Suppressor macrophage (primary cell): ENCODE results near the gene ADGB.
A peak's percentile ranks its signal among the peaks of the same experiment; 100 is the strongest.
"Not testable (repeated sequence)": the region's sequence is repeated elsewhere in the genome, so short reads cannot be mapped to it uniquely, and the experiment has no call there.

Experiments used
- DNase-seq, 4 experiments: peaks; one replicate each; pipeline ENCODE4 v3.0.0-alpha.2; 2020 to 2022

The ADGB gene

DNA sequence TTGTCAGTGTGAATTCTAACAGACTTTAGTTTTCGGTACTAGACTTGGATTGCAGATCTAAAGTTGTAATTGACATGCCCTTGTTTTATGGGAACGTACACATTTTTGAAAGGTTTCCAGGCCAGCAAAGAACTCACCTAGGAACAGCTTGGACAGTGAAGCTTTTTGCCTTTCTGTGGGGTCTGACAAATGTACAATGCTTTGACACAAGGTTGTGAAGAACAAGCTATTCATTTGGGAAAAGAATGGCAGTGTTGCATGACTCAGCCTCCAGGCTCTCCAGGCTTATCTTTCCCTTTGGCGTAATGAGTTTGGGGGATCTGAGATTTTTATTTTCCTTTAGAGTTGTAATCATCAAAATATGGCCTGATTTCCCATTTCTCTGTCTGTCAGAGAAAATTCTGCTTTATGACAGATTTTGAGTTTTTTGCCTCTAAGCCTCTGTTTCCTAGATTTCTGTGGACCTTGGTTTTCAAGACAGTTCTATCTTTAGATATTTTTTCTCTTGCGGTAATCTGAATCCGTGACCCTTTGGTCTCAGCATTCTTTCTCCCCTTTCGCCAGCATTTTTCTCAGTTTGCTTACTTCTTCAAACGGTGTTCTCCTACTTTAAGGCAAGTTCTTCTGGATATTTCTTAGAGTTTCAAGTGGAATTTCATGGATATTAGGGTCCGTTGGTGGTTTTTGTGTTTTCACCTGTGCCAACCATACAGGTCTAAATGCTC lies 221.0 kb downstream of the ADGB start:
- no peak for DNase-seq

- no peak for DNase-seq
These were observed 228.6 kb downstream of the ADGB start for GRCh38 chr6:146827216-146827928.

DNA sequence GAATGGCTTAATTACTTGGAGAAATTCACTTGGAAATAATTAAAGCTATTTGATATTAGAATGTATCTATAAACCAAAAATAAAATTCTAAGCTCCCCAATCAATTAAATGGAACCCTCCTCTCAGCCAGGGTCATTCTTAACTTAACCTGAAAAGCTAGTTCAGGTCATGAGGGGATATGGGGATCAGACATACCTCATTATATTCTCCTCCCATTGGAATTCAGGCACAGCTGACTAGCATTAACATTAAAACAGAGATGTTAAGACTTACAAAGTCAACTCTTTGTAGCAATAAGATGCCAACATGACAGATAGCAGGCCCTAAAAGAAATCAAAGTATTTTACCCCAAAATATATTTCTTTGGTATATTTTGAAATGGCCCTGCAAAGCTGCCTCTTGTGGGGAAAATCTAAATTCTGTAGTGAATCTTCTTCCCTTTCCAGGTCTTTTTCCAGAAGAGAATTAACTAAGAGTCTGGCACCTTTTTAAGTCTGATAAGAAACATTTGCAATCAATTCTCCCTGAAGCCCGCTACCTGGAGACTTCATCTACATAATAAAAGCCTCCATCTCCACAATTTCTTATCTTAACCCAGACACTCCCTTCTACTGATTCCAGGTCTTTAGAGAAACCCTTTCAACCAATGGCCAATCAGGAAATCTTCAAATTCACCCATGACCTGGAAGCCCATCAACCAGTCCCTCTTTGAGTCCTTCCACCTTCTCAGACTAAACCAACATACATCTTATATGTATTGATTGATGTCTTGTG lies 231.2 kb downstream of the ADGB start:
- DNase-seq: no peak

DNA sequence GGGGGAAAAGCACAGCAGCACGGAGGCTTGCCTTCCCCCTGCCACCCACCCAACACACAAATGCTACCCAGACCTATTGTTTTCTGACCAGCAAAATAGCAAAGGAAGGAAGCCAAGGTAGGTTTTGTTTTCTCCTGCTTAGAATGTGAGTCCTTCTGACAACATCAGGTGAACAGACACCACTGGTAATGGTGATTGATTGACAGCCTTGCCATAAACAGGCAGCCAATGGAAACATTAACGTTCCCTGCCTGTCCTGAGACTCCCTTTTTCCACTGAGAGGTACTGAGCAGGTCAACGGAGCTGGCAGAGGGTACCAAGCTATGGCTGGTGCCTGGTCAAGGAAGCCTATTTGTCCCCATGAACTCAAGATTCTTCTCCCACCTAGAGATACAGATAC lies 234.4 kb downstream of the ADGB start:
- no peak for DNase-seq

- no peak for DNase-seq
These were observed 241.4 kb downstream of the ADGB start for GRCh38 chr6:146840216-146840615.

- no peak for DNase-seq
These were observed 241.9 kb downstream of the ADGB start for GRCh38 chr6:146840641-146841040.

DNA sequence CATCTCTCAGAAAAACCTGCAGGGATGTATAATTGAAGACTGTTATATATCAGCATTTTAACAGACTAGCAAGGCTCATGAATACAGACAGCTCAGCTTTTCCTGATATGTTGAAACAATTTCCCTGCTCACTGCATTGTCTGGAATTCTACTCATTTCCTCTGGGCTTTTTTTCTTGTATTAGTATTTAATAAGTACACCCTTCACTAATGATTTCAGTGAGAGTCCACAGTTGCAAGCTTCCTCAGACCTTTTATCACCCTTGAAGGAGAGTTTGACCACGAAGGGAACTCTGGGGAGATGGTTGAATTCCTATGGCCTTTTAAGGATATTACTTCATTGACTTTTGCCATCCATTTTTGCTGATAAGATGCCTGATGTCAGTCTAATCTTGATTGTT lies 248.7 kb downstream of the ADGB start:
- DNase-seq: no peak

DNA sequence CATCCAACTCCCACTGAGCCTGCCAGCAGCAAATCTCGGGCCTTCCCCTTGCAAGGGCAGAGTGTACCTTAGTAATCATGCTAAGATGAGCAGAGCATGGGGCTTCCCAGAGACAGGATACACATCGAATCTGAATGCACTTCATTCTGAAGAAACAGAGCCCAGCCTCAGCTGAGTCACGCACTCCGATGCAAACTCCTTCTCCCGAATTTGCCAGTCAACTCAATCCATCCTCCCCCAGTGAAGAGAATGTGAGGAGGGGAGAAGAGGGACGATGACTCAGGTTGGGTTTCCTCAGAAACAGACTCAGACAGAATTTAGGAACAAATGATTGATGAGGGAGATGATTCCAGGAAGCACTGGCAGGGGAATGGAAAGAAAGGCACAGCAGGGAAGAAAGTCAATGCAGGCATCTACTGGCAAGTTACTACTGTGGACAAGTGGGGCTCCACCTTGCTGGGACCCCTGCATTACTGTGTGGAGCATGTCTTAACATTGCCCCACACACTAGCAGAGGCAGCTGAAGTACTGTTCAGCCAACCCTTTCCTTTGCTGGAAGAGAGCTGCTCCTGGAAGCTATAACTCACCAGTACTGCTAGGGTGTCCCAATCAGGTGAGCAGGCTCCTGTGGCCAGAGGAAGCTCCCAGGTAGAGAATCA lies 251.6 kb downstream of the ADGB start:
- no peak for DNase-seq

DNA sequence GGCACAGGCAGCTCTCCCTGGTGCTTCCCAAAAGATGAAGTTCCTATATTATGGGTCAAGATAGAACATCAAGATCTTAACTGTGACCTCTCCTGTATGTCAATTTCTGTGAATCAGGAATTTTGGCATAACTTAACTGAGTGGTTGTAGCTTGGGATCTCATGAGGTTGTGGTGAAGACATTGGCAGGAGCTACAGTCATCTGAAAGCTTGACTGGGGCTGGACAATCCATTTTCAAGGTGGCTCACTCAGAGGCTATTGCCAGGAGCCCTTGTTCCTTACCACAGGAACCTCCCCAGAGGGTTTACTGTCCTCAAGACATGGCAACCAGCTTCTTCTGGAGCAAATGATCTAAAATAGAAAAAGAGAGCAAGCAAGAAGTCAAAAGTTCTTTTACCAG lies 252.2 kb downstream of the ADGB start:
- peak in 1 of 4 experiments; percentile 19 for DNase-seq

- DNase-seq: no peak
These were observed 253.1 kb downstream of the ADGB start for GRCh38 chr6:146851837-146852236.

GRCh38 chr6:146854521-146855255 lies 255.9 kb downstream of the ADGB start:
- DNase-seq: not testable (repeated sequence)

- DNase-seq: no peak
These were observed 257.1 kb downstream of the ADGB start for GRCh38 chr6:146855889-146856288.

GRCh38 chr6:146856296-146856695 lies 257.5 kb downstream of the ADGB start:
- DNase-seq: no peak

DNA sequence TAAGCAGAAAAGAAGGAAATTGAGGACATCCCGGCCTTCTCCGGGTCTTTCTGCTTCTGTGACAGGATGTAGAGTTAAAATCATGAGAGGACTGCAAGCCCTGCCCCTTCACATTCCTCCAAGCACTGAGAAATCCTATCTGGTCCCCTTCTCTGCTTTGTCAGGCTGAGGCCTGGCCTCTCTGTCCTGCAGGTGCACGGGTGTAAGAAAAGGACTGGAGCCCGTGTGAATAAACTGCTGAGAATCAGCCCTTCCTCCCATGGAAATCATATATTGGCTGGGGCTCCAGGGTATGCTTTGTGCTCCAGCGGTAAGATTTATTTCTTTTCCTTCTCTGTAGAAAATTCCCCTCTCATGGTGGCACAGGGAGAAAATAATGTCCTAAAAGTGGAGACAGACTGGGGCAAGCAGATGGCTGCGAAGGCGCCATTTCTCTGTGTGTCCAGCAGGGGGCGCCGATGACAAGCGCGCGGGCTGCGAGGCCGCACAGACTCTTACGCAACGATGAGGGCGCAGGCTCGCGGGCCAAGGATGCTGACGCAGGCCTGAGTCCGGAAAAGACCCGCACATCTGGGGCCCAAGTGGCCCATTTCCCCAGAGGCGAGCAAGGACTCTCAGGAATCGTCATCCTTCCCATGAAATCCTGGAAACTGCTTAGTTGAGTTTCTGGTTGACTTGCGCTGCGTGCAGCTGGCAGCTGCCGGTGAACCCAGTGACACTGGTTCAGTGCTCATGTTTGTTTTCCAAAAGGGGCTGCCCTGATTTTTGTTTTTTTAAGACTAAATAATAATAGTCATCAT lies 258.6 kb downstream of the ADGB start:
- DNase-seq: peak; percentile 85 to 91 (median 90)

DNA sequence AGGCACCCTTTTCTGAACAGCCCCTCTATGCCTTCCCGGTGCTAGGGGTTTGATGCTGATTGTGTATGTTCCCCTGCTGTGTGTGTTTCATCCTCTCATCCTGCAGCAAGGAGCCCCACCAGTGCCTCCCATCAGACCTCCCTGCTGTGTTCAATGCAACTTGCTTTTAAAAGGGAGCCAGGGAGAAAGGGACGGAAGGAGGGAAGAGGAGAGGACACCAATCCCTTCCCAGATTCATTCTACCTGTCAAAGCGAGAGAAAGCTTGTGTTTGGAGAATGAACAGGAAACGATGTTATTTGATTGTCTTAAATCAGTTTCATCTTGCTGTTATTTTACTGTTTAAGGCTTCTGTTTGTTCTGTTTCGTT lies 259.2 kb downstream of the ADGB start:
- no peak for DNase-seq

- no peak for DNase-seq
These were observed 260.4 kb downstream of the ADGB start for GRCh38 chr6:146859206-146859605.

DNA sequence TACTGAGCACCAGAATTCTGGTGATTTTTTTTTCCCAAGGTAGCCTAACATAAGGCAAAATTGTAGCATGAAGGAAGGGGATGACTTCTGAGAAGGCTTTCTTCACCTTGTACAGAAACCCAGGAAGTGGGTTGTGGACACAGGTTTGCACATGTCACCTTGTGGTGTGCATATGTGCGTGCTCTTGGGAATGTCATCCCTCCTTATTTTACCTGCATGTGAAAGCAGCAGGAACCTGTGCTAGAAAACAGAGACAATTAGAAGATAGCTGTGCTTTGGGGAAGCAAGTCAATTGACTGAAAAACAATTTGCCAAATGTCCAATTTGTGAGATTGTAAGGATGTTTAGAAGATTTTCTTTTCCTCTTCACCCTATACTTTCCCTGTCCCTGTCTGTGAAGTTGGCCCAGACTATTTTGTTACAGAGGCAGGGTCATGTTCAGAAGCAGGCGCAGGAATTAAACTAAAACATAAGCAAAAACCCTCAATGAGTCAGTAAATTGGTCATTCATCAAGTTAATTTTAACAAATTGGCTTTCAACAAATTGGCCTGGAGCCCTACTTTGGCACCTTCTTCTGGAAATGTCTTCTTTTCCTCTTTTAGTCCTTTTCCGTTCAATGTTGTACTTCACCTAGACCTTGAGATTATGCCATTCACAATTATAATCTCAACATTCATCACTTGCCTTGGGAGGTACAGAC lies 261.2 kb downstream of the ADGB start:
- no peak for DNase-seq

DNA sequence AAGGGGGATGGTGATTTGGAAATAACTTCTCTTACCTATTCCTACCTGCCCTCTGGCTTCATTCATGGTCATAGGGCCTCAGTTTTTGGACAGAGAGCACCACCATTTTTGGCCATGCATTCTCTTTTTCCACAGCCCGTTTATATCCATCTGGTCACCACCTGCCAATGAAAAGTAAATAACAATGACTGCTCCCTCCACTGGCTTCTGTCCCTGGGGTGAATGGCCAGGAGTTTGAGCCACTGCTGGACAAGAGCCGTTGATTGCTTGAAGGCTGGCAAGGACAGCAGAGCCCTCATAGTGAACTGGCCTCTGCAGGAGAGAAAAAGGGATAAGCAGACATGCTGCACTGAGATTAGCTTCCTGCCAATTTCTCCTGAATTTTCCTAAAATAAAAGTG lies 261.8 kb downstream of the ADGB start:
- no peak for DNase-seq

- no peak for DNase-seq
These were observed 262.3 kb downstream of the ADGB start for GRCh38 chr6:146861029-146861563.

DNA sequence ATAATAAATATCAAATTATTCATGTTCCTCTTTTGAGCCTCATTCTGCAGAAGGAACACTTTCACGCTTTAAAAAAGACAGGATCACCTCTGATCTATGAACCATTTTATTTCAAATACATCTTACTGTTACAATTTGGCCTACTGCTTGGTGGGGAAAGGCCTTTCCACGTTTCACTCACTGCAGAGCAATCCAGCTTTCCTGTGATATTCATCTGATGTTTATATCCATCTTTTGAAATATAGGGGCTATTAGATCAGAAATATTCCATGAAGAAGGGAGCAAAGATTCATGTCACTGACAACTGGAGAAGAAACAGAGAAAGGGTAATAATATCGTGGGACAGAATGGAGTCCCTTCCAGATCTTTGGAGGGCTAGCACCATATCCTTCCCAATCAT lies 262.9 kb downstream of the ADGB start:
- DNase-seq: no peak

DNA sequence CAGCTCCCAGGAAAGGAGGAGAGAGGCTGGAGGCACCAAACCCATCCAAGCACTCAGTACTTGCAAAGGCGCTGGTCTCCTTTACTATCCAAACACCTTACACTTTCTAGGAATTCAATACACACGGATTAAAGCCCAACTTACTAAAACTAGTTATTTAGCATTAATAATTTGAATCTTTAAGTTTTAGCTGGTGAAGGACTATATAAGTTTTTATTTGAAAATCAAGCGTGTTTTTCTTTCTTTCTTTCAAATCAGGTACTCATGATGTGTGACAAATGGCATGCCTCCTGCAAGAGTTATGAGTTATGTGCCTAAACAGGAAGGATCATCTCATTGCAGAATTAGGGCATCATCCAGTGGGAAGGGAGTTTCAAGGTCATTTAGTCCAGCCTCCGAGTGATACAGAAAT lies 263.7 kb downstream of the ADGB start:
- peak in 3 of 4 experiments; percentile 17 to 41 (median 41) for DNase-seq
